ENCODE measurements around the gene BMF. TPM values are rescaled to one million over a fixed set of nuclear protein-coding genes. Genes with fewer than 3 reads are reported as not detected.

Gene BMF
- total RNA-seq, 2 donors from 2014 or later: 4.3 to 16.1 TPM

GRCh38 chr15:40058476-40059140, 50.1 kb downstream of the BMF start:
- TF ChIP-seq POLR2A (IDR thresholded peaks at IDR 0.05): no peak
- no peak for TF ChIP-seq CTCF (IDR thresholded peaks at IDR 0.05)
- Histone ChIP-seq H3K27ac (no peak overlapping the region), H3K9me3 (no peaks in the 10 kb centered on the region), H3K4me3 (no peak overlapping the region), H3K36me3 (replicated peaks in 1 of 2; ENCODE audit: insufficient read depth in 1 of 2, low read depth in 2 of 2) (no peaks in the 10 kb centered on the region), H3K4me1 (peaks cover 28% of the 10 kb centered on the region), H3K27me3 (no peaks in the 10 kb centered on the region)
- no peak for ATAC-seq
- intact Hi-C loops (cut with DNase I): no loop called here
- 72 to 85% methylated on average over 3 of the region's 3 CpGs for WGBS, 2 donors
- DNase-seq: peak in 1 of 4 donors; percentile 11

- H3K27ac ChIP-seq: peak overlapping the region; percentile 61 to 81 (median 80)
- H3K27me3 ChIP-seq: no peaks in the 10 kb centered on the region
- ATAC-seq (peak; percentile 56), DNase-seq (peak; percentile 69 to 87 (median 81))
- no peaks in the 10 kb centered on the region for H3K36me3 ChIP-seq (replicated peaks in 1 of 2; ENCODE audit: insufficient read depth in 1 of 2, low read depth in 2 of 2)
- no peaks in the 10 kb centered on the region for H3K9me3 ChIP-seq
- intact Hi-C loops (cut with DNase I): no loop called here
- TF ChIP-seq CTCF (IDR thresholded peaks at IDR 0.05): no peak
- no peak for TF ChIP-seq POLR2A (IDR thresholded peaks at IDR 0.05)
- H3K4me3 ChIP-seq: no peak overlapping the region
- peaks cover 28% of the 10 kb centered on the region for H3K4me1 ChIP-seq
- 34 to 56% methylated on average over 4 to 14 of the region's 14 CpGs for WGBS, 2 donors
Observed at GRCh38 chr15:40055576-40056293, 52.9 kb downstream of the BMF start.

GRCh38 chr15:40054855-40055575, 53.7 kb downstream of the BMF start:
- Histone ChIP-seq H3K4me3 (no peak overlapping the region), H3K27me3 (no peaks in the 10 kb centered on the region), H3K36me3 (replicated peaks in 1 of 2; ENCODE audit: insufficient read depth in 1 of 2, low read depth in 2 of 2) (no peaks in the 10 kb centered on the region), H3K9me3 (no peaks in the 10 kb centered on the region), H3K27ac (peak overlapping the region; percentile 61 to 81 (median 80)), H3K4me1 (peaks cover 28% of the 10 kb centered on the region)
- intact Hi-C loops (cut with DNase I): no loop called here
- WGBS, 2 donors: 18 to 20% methylated on average over 2 to 6 of the region's 6 CpGs
- peak in 2 of 7 experiments; percentile 13 to 15 for TF ChIP-seq CTCF (IDR thresholded peaks at IDR 0.05)
- peak in 2 of 3 donors; percentile 9 to 26 for TF ChIP-seq POLR2A (IDR thresholded peaks at IDR 0.05)
- DNase-seq: peak; percentile 83 to 93 (median 88)
- peak; percentile 84 for ATAC-seq

- TF ChIP-seq CTCF (IDR thresholded peaks at IDR 0.05) (no peak), POLR2A (IDR thresholded peaks at IDR 0.05) (no peak)
- Histone ChIP-seq H3K9me3 (no peaks in the 10 kb centered on the region), H3K4me1 (peaks cover 28% of the 10 kb centered on the region), H3K27ac (peak overlapping the region; percentile 61 to 81 (median 80)), H3K27me3 (no peaks in the 10 kb centered on the region), H3K36me3 (replicated peaks in 1 of 2; ENCODE audit: insufficient read depth in 1 of 2, low read depth in 2 of 2) (no peaks in the 10 kb centered on the region), H3K4me3 (no peak overlapping the region)
- WGBS, 2 donors: 80% methylated on average over 3 of the region's 3 CpGs; no CpG with 5 or more reads in 1 of the 2 donors
- intact Hi-C loops (cut with DNase I): no loop called here
- ATAC-seq (no peak), DNase-seq (no peak)
Observed at GRCh38 chr15:40054605-40054854, 54.1 kb downstream of the BMF start.

All from body of pancreas (tissue), 4 donors.